ENCODE measurements around the gene SEC14L5.
A peak's percentile ranks its signal among the peaks of the same experiment; 100 is the strongest.

The SEC14L5 gene

GRCh38 chr16:5018793-5019192 is 60.7 kb downstream of the SEC14L5 start:
- ChIA-PET POLR2A (no interaction called here), CTCF (no interaction called here)
- Histone ChIP-seq H3K27ac (ENCODE audit: insufficient read depth in 1 of 2, low read depth in 1 of 2, low read length in 2 of 2, poor library complexity in 1 of 2, severe bottlenecking in 2 of 2) (no peak overlapping the region), H3K4me3 (ENCODE audit: control insufficient read depth in 1 of 7, extremely low read depth in 1 of 7, insufficient read depth in 4 of 7, low read depth in 2 of 7, low read length in 6 of 7) (no peak overlapping the region), H3K27me3 (replicated peaks in 2 of 5; ENCODE audit: control insufficient read depth in 4 of 5, insufficient read depth in 5 of 5, low read length in 4 of 5) (peaks cover 0 to 3% (median 0%) of the 10 kb centered on the region in 5 experiments), H3K4me1 (ENCODE audit: control extremely low read depth in 1 of 4, control insufficient read depth in 4 of 4, insufficient read depth in 4 of 4, low read length in 3 of 4) (peaks cover 0 to 6% (median 0%) of the 10 kb centered on the region in 4 experiments), H3K36me3 (ENCODE audit: control insufficient read depth in 4 of 4, insufficient read depth in 4 of 4, low read length in 3 of 4) (no peaks in the 10 kb centered on the region), H3K9me3 (ENCODE audit: control extremely low read depth in 1 of 5, control insufficient read depth in 4 of 5, insufficient read depth in 2 of 5, low read depth in 1 of 5, low read length in 4 of 5) (no peaks in the 10 kb centered on the region)
- DNase-seq, result no peak
- 80% methylated on average over 4 of the region's 9 CpGs for WGBS (ENCODE audit: insufficient coverage)

GRCh38 chr16:5019775-5020174 is 61.6 kb downstream of the SEC14L5 start:
- WGBS (ENCODE audit: insufficient coverage), result 85% methylated on average over 5 of the region's 6 CpGs
- CTCF ChIA-PET, result no interaction called here
- H3K4me1 ChIP-seq (ENCODE audit: control extremely low read depth in 1 of 4, control insufficient read depth in 4 of 4, insufficient read depth in 4 of 4, low read length in 3 of 4), result peaks cover 0 to 6% (median 0%) of the 10 kb centered on the region in 4 experiments

GRCh38 chr16:5020551-5020950 is 62.4 kb downstream of the SEC14L5 start:
- Histone ChIP-seq H3K36me3 (ENCODE audit: control insufficient read depth in 4 of 4, insufficient read depth in 4 of 4, low read length in 3 of 4) (peaks cover 0 to 12% (median 0%) of the 10 kb centered on the region in 4 experiments), H3K27ac (ENCODE audit: insufficient read depth in 1 of 2, low read depth in 1 of 2, low read length in 2 of 2, poor library complexity in 1 of 2, severe bottlenecking in 2 of 2) (no peak overlapping the region), H3K4me3 (ENCODE audit: control insufficient read depth in 1 of 7, extremely low read depth in 1 of 7, insufficient read depth in 4 of 7, low read depth in 2 of 7, low read length in 6 of 7) (no peak overlapping the region), H3K9me3 (ENCODE audit: control extremely low read depth in 1 of 5, control insufficient read depth in 4 of 5, insufficient read depth in 2 of 5, low read depth in 1 of 5, low read length in 4 of 5) (no peaks in the 10 kb centered on the region), H3K27me3 (replicated peaks in 2 of 5; ENCODE audit: control insufficient read depth in 4 of 5, insufficient read depth in 5 of 5, low read length in 4 of 5) (peaks cover 0 to 3% (median 0%) of the 10 kb centered on the region in 5 experiments), H3K4me1 (ENCODE audit: control extremely low read depth in 1 of 4, control insufficient read depth in 4 of 4, insufficient read depth in 4 of 4, low read length in 3 of 4) (peaks cover 0 to 6% (median 0%) of the 10 kb centered on the region in 4 experiments)
- POLR2A ChIA-PET, result no interaction called here
- WGBS (ENCODE audit: insufficient coverage), result 80% methylated on average over 6 of the region's 15 CpGs
- no peak for DNase-seq
- CTCF ChIA-PET, result no interaction called here

More at GRCh38 chr16:5019775-5020174, 61.6 kb downstream of the SEC14L5 start:
- Histone ChIP-seq H3K27me3 (replicated peaks in 2 of 5; ENCODE audit: control insufficient read depth in 4 of 5, insufficient read depth in 5 of 5, low read length in 4 of 5) (peaks cover 0 to 3% (median 0%) of the 10 kb centered on the region in 5 experiments), H3K4me3 (ENCODE audit: control insufficient read depth in 1 of 7, extremely low read depth in 1 of 7, insufficient read depth in 4 of 7, low read depth in 2 of 7, low read length in 6 of 7) (no peak overlapping the region), H3K27ac (ENCODE audit: insufficient read depth in 1 of 2, low read depth in 1 of 2, low read length in 2 of 2, poor library complexity in 1 of 2, severe bottlenecking in 2 of 2) (no peak overlapping the region), H3K9me3 (ENCODE audit: control extremely low read depth in 1 of 5, control insufficient read depth in 4 of 5, insufficient read depth in 2 of 5, low read depth in 1 of 5, low read length in 4 of 5) (no peaks in the 10 kb centered on the region), H3K36me3 (ENCODE audit: control insufficient read depth in 4 of 4, insufficient read depth in 4 of 4, low read length in 3 of 4) (peaks cover 0 to 4% (median 0%) of the 10 kb centered on the region in 4 experiments)
- POLR2A ChIA-PET, result no interaction called here
- no peak for DNase-seq

GRCh38 chr16:5022521-5022920 is 64.4 kb downstream of the SEC14L5 start:
- POLR2A ChIA-PET, result no interaction called here
- no peaks in the 10 kb centered on the region for H3K27me3 ChIP-seq (replicated peaks in 2 of 5; ENCODE audit: control insufficient read depth in 4 of 5, insufficient read depth in 5 of 5, low read length in 4 of 5)

GRCh38 chr16:5024632-5025031 is 66.5 kb downstream of the SEC14L5 start:
- Histone ChIP-seq H3K27me3 (replicated peaks in 2 of 5; ENCODE audit: control insufficient read depth in 4 of 5, insufficient read depth in 5 of 5, low read length in 4 of 5) (no peaks in the 10 kb centered on the region), H3K27ac (ENCODE audit: insufficient read depth in 1 of 2, low read depth in 1 of 2, low read length in 2 of 2, poor library complexity in 1 of 2, severe bottlenecking in 2 of 2) (no peak overlapping the region), H3K9me3 (ENCODE audit: control extremely low read depth in 1 of 5, control insufficient read depth in 4 of 5, insufficient read depth in 2 of 5, low read depth in 1 of 5, low read length in 4 of 5) (no peaks in the 10 kb centered on the region), H3K4me3 (ENCODE audit: control insufficient read depth in 1 of 7, extremely low read depth in 1 of 7, insufficient read depth in 4 of 7, low read depth in 2 of 7, low read length in 6 of 7) (no peak overlapping the region), H3K4me1 (ENCODE audit: control extremely low read depth in 1 of 4, control insufficient read depth in 4 of 4, insufficient read depth in 4 of 4, low read length in 3 of 4) (no peaks in the 10 kb centered on the region), H3K36me3 (ENCODE audit: control insufficient read depth in 4 of 4, insufficient read depth in 4 of 4, low read length in 3 of 4) (peaks cover 0 to 38% (median 10%) of the 10 kb centered on the region in 4 experiments)
- ChIA-PET CTCF (interaction anchor here (0.6 kb wide), 1 partner anchor 72 kb away, joined by 3 read pairs; no protein-coding TSS in a partner anchor), POLR2A (no interaction called here)
- peak in 2 of 3 donors; percentile 33 to 44 for DNase-seq
- WGBS (ENCODE audit: insufficient coverage), result 91% methylated on average over 4 of the region's 4 CpGs

More at GRCh38 chr16:5022521-5022920, 64.4 kb downstream of the SEC14L5 start:
- peaks cover 0 to 24% (median 3%) of the 10 kb centered on the region in 4 experiments for H3K36me3 ChIP-seq (ENCODE audit: control insufficient read depth in 4 of 4, insufficient read depth in 4 of 4, low read length in 3 of 4)
- DNase-seq, result no peak
- WGBS (ENCODE audit: insufficient coverage), result 92% methylated on average over 6 of the region's 6 CpGs
- H3K27ac ChIP-seq (ENCODE audit: insufficient read depth in 1 of 2, low read depth in 1 of 2, low read length in 2 of 2, poor library complexity in 1 of 2, severe bottlenecking in 2 of 2), result no peak overlapping the region
- no peaks in the 10 kb centered on the region for H3K9me3 ChIP-seq (ENCODE audit: control extremely low read depth in 1 of 5, control insufficient read depth in 4 of 5, insufficient read depth in 2 of 5, low read depth in 1 of 5, low read length in 4 of 5)
- CTCF ChIA-PET, result interaction anchor here (1.6 kb wide), 1 partner anchor 18 kb away, joined by 3 read pairs; no protein-coding TSS in a partner anchor
- no peaks in the 10 kb centered on the region for H3K4me1 ChIP-seq (ENCODE audit: control extremely low read depth in 1 of 4, control insufficient read depth in 4 of 4, insufficient read depth in 4 of 4, low read length in 3 of 4)
- no peak overlapping the region for H3K4me3 ChIP-seq (ENCODE audit: control insufficient read depth in 1 of 7, extremely low read depth in 1 of 7, insufficient read depth in 4 of 7, low read depth in 2 of 7, low read length in 6 of 7)

- ChIA-PET POLR2A (no interaction called here), CTCF (no interaction called here)
- Histone ChIP-seq H3K4me3 (ENCODE audit: control insufficient read depth in 1 of 7, extremely low read depth in 1 of 7, insufficient read depth in 4 of 7, low read depth in 2 of 7, low read length in 6 of 7) (no peak overlapping the region), H3K27ac (ENCODE audit: insufficient read depth in 1 of 2, low read depth in 1 of 2, low read length in 2 of 2, poor library complexity in 1 of 2, severe bottlenecking in 2 of 2) (no peak overlapping the region), H3K4me1 (ENCODE audit: control extremely low read depth in 1 of 4, control insufficient read depth in 4 of 4, insufficient read depth in 4 of 4, low read length in 3 of 4) (no peaks in the 10 kb centered on the region), H3K27me3 (replicated peaks in 2 of 5; ENCODE audit: control insufficient read depth in 4 of 5, insufficient read depth in 5 of 5, low read length in 4 of 5) (no peaks in the 10 kb centered on the region), H3K36me3 (ENCODE audit: control insufficient read depth in 4 of 4, insufficient read depth in 4 of 4, low read length in 3 of 4) (peaks cover 0 to 40% (median 12%) of the 10 kb centered on the region in 4 experiments), H3K9me3 (ENCODE audit: control extremely low read depth in 1 of 5, control insufficient read depth in 4 of 5, insufficient read depth in 2 of 5, low read depth in 1 of 5, low read length in 4 of 5) (no peaks in the 10 kb centered on the region)
- WGBS (ENCODE audit: insufficient coverage), result 72% methylated on average over 11 of the region's 17 CpGs
- DNase-seq, result peak in 2 of 3 donors; percentile 17 to 19
Observed at GRCh38 chr16:5025171-5025632, 67.1 kb downstream of the SEC14L5 start.

- H3K27me3 ChIP-seq (replicated peaks in 2 of 5; ENCODE audit: control insufficient read depth in 4 of 5, insufficient read depth in 5 of 5, low read length in 4 of 5), result no peaks in the 10 kb centered on the region
- CTCF ChIA-PET, result no interaction called here
- no peaks in the 10 kb centered on the region for H3K9me3 ChIP-seq (ENCODE audit: control extremely low read depth in 1 of 5, control insufficient read depth in 4 of 5, insufficient read depth in 2 of 5, low read depth in 1 of 5, low read length in 4 of 5)
- H3K36me3 ChIP-seq (ENCODE audit: control insufficient read depth in 4 of 4, insufficient read depth in 4 of 4, low read length in 3 of 4), result peaks cover 0 to 48% (median 12%) of the 10 kb centered on the region in 4 experiments
- POLR2A ChIA-PET, result no interaction called here
- WGBS (ENCODE audit: insufficient coverage), result 95% methylated on average over 8 of the region's 8 CpGs
- no peak overlapping the region for H3K27ac ChIP-seq (ENCODE audit: insufficient read depth in 1 of 2, low read depth in 1 of 2, low read length in 2 of 2, poor library complexity in 1 of 2, severe bottlenecking in 2 of 2)
- DNase-seq, result no peak
- no peak overlapping the region for H3K4me3 ChIP-seq (ENCODE audit: control insufficient read depth in 1 of 7, extremely low read depth in 1 of 7, insufficient read depth in 4 of 7, low read depth in 2 of 7, low read length in 6 of 7)
- H3K4me1 ChIP-seq (ENCODE audit: control extremely low read depth in 1 of 4, control insufficient read depth in 4 of 4, insufficient read depth in 4 of 4, low read length in 3 of 4), result no peaks in the 10 kb centered on the region
Observed at GRCh38 chr16:5026664-5027063, 68.5 kb downstream of the SEC14L5 start.
